SU-DHL-6 (cell line): ENCODE data around the gene CACNA1G.

Source experiments
- H2AFZ ChIP-seq: fragments of 200-600 bp; sonication (generic); 2 replicates; pipeline ENCODE4 v1.6.1; 2014; ENCODE audit warnings: low read depth, mild to moderate bottlenecking, moderate library complexity, mixed read lengths, antibody characterized with exemption, low read length; ENCODE audit not compliant: severe bottlenecking
- H3F3A ChIP-seq: fragments of 200-600 bp; shearing (Covaris generic); 2 replicates; pipeline ENCODE4 v1.6.0; 2016; ENCODE audit warnings: antibody characterized with exemption, mild to moderate bottlenecking; ENCODE audit not compliant: insufficient read depth
- H3K27ac ChIP-seq: fragments of 200-600 bp; sonication (generic); 2 replicates; pipeline ENCODE4 v1.5.1; 2016; ENCODE audit warnings: low read depth, mild to moderate bottlenecking, low read length, moderate library complexity, mixed read lengths
- H3K27me3 ChIP-seq: fragments of 200-600 bp; sonication (generic), shearing (Covaris generic); 2 replicates; pipeline ENCODE4 v1.6.0; 2014; ENCODE audit warnings: mild to moderate bottlenecking, low read length
- H3K36me3 ChIP-seq: fragments of 200-600 bp; sonication (generic); 2 replicates; pipeline ENCODE4 v1.6.1; 2014; ENCODE audit warnings: mild to moderate bottlenecking, low read length, mixed read lengths
- H3K4me2 ChIP-seq: fragments of 300-600, 200-600 bp; shearing (Covaris generic), sonication (generic); 2 replicates; pipeline ENCODE4 v1.6.0; 2014; ENCODE audit warnings: low read length, low read depth, mild to moderate bottlenecking; ENCODE audit not compliant: poor library complexity, severe bottlenecking
- H3K4me3 ChIP-seq: fragments of 200-600 bp; sonication (generic); 2 replicates; pipeline ENCODE4 v1.5.1; 2014; ENCODE audit warnings: antibody characterized with exemption, low read length, mild to moderate bottlenecking, mixed read lengths; ENCODE audit not compliant: insufficient read depth, poor library complexity, severe bottlenecking
- H3K79me2 ChIP-seq: fragments of 200-600 bp; sonication (generic); 2 replicates; pipeline ENCODE4 v1.6.1; 2014; ENCODE audit warnings: mild to moderate bottlenecking, low read length, moderate library complexity; ENCODE audit not compliant: insufficient read depth
- H3K9ac ChIP-seq: fragments of 200-600 bp; sonication (generic); 2 replicates; pipeline ENCODE4 v1.7.0; 2014; ENCODE audit warnings: mild to moderate bottlenecking, low read length
- H3K9me2 ChIP-seq: fragments of 200-600 bp; sonication (generic); replicated peaks from 2 replicates; pipeline ENCODE4 v1.6.1; 2014; ENCODE audit warnings: low read length; ENCODE audit not compliant: insufficient read depth
- H3K9me3 ChIP-seq: fragments of 200-600 bp; sonication (generic); 2 replicates; pipeline ENCODE4 v1.6.1; 2014; ENCODE audit warnings: low read length, mixed read lengths; ENCODE audit not compliant: insufficient read depth
- H4K20me1 ChIP-seq: fragments of 200-600 bp; sonication (generic); 2 replicates; pipeline ENCODE4 v1.6.1; 2014; ENCODE audit warnings: low read depth, mild to moderate bottlenecking, antibody characterized with exemption, low read length, moderate library complexity, mixed read lengths
- CTCF ChIP-seq: fragments of 200-600 bp; sonication (generic); IDR thresholded peaks from one replicate; pipeline ENCODE4 v1.5.1; 2017; ENCODE audit warnings: antibody characterized with exemption, mild to moderate bottlenecking, low read length, moderate library complexity; ENCODE audit not compliant: insufficient read depth, poor library complexity, severe bottlenecking
- EZH2phosphoT487 ChIP-seq: fragments of 200-600 bp; sonication (generic), shearing (Covaris generic); conservative IDR thresholded peaks from 2 replicates; pipeline ENCODE4 v1.6.1; 2018; ENCODE audit warnings: mild to moderate bottlenecking, antibody characterized with exemption, low read length, moderate library complexity, mixed read lengths

The CACNA1G gene

GRCh38 chr17:50570528-50570927 is 10.0 kb downstream of the CACNA1G start:
- H3F3A ChIP-seq, result no peaks in the 10 kb centered on the region
- no peak overlapping the region for H3K9ac ChIP-seq
- TF ChIP-seq CTCF, result no peak
- no peak for TF ChIP-seq EZH2phosphoT487
- H3K27ac ChIP-seq, result no peak overlapping the region
- no peaks in the 10 kb centered on the region for H3K79me2 ChIP-seq
- no peaks in the 10 kb centered on the region for H3K27me3 ChIP-seq
- no peaks in the 10 kb centered on the region for H3K9me3 ChIP-seq
- H3K9me2 ChIP-seq, result no peaks in the 10 kb centered on the region
- no peak overlapping the region for H2AFZ ChIP-seq
- no peak overlapping the region for H3K4me2 ChIP-seq
- H4K20me1 ChIP-seq, result no peaks in the 10 kb centered on the region
- no peak overlapping the region for H3K4me3 ChIP-seq
- H3K36me3 ChIP-seq, result no peaks in the 10 kb centered on the region

GRCh38 chr17:50571681-50572080 is 11.2 kb downstream of the CACNA1G start:
- Histone ChIP-seq H2AFZ (no peak overlapping the region), H3K9ac (no peak overlapping the region), H3K79me2 (no peaks in the 10 kb centered on the region), H3K4me3 (no peak overlapping the region), H3K36me3 (no peaks in the 10 kb centered on the region), H3K9me3 (no peaks in the 10 kb centered on the region), H3F3A (no peaks in the 10 kb centered on the region), H3K9me2 (no peaks in the 10 kb centered on the region), H3K27me3 (no peaks in the 10 kb centered on the region), H4K20me1 (no peaks in the 10 kb centered on the region), H3K27ac (no peak overlapping the region), H3K4me2 (no peak overlapping the region)
- TF ChIP-seq CTCF (no peak), EZH2phosphoT487 (no peak)

- Histone ChIP-seq H3K9me2 (no peaks in the 10 kb centered on the region), H3K4me2 (no peak overlapping the region), H3K36me3 (no peaks in the 10 kb centered on the region), H3K4me3 (no peak overlapping the region), H3K79me2 (no peaks in the 10 kb centered on the region), H3K27ac (no peak overlapping the region), H3K9me3 (no peaks in the 10 kb centered on the region), H3F3A (no peaks in the 10 kb centered on the region), H3K9ac (no peak overlapping the region), H4K20me1 (no peaks in the 10 kb centered on the region), H2AFZ (no peak overlapping the region), H3K27me3 (no peaks in the 10 kb centered on the region)
- TF ChIP-seq CTCF (no peak), EZH2phosphoT487 (no peak)
Measured at GRCh38 chr17:50572541-50572940, 12.0 kb downstream of the CACNA1G start.
